PC-9 (cell line): Measurements from ENCODE around the gene SCARB1. TPM values are rescaled to one million over a fixed set of nuclear protein-coding genes. Genes with fewer than 3 reads are reported as not detected.

Experiments used
- BruUV-seq: library from RNA; stranded (reverse); fragments of 400-500 nt; replicated peaks from 2 replicates; lab custom pipeline; 2021; lab: Mats Ljungman, UMichigan
- CTCF ChIA-PET: fragments of 300-600 bp; sonication (Branson Sonifier 250); formaldehyde crosslinking; loops from one replicate; lab custom pipeline; 2022; ENCODE audit warnings: antibody characterized with exemption; lab: Charles Lee
- POLR2A ChIA-PET: fragments of 300-600 bp; sonication (Branson Sonifier 250); formaldehyde crosslinking; loops from one replicate; lab custom pipeline; 2022; ENCODE audit warnings: antibody characterized with exemption; ENCODE audit not compliant: unreplicated experiment; lab: Charles Lee
- DNase-seq, 2 experiments: peaks; one replicate each; pipeline versions ENCODE4 v3.0.0 to v3.0.0-alpha.2; 2015 to 2022; ENCODE audit warnings: mixed read lengths in 1 of 2
- H2AFZ ChIP-seq: fragments of 200-600 bp; sonication (generic); 2 replicates; pipeline ENCODE4 v1.8.1; 2017; ENCODE audit warnings: antibody characterized with exemption
- H3F3A ChIP-seq: fragments of 200-600 bp; sonication (generic); 2 replicates; pipeline ENCODE4 v1.8.1; 2017; ENCODE audit warnings: antibody characterized with exemption, mild to moderate bottlenecking, low read depth; ENCODE audit not compliant: insufficient read depth
- H3K27ac ChIP-seq: fragments of 200-600 bp; sonication (generic); 2 replicates; pipeline ENCODE4 v1.6.1; 2016; ENCODE audit warnings: mixed run types
- H3K27me3 ChIP-seq: fragments of 200-600 bp; sonication (generic); 2 replicates; pipeline ENCODE4 v1.6.1; 2016; ENCODE audit warnings: low read depth, mixed run types; ENCODE audit not compliant: insufficient read depth
- H3K36me3 ChIP-seq: fragments of 200-600 bp; sonication (generic); 2 replicates; pipeline ENCODE4 v1.6.1; 2016; ENCODE audit warnings: low read depth, mixed run types
- H3K4me1 ChIP-seq: fragments of 200-600 bp; sonication (generic); replicated peaks from 2 replicates; pipeline ENCODE4 v1.6.1; 2016; ENCODE audit warnings: mixed run types; ENCODE audit not compliant: insufficient read depth
- H3K4me2 ChIP-seq: fragments of 200-600 bp; sonication (generic); 2 replicates; pipeline ENCODE4 v1.6.1; 2017; ENCODE audit warnings: mixed run types
- H3K4me3 ChIP-seq: fragments of 200-600 bp; sonication (generic); 2 replicates; pipeline ENCODE4 v1.6.1; 2016; ENCODE audit warnings: mixed run types
- H3K79me2 ChIP-seq: fragments of 200-600 bp; sonication (generic); 2 replicates; pipeline ENCODE4 v1.6.1; 2017; ENCODE audit warnings: low read depth, mixed run types
- H3K9me2 ChIP-seq: fragments of 200-600 bp; sonication (generic); 2 replicates; pipeline ENCODE4 v1.8.1; 2017; ENCODE audit warnings: mild to moderate bottlenecking; ENCODE audit not compliant: insufficient read depth
- H3K9me3 ChIP-seq: fragments of 200-600 bp; sonication (generic); 2 replicates; pipeline ENCODE4 v1.8.1; 2016; ENCODE audit warnings: low read depth; ENCODE audit not compliant: insufficient read depth
- H4K20me1 ChIP-seq: fragments of 200-600 bp; sonication (generic); 2 replicates; pipeline ENCODE4 v1.8.1; 2017; ENCODE audit not compliant: insufficient read depth
- CTCF ChIP-seq: fragments of 200-600 bp; sonication (generic); conservative IDR thresholded peaks from 2 replicates; pipeline ENCODE4 v1.6.1; 2017; ENCODE audit warnings: mixed run types, antibody characterized with exemption, mild to moderate bottlenecking, moderate library complexity
- EZH2 ChIP-seq: fragments of 200-600 bp; sonication (generic); IDR thresholded peaks from 2 replicates; pipeline ENCODE4 v1.8.0; 2017; ENCODE audit warnings: antibody characterized with exemption, low read depth
- intact Hi-C: fragments of 100-400 bp; cut with micrococcal nuclease; formaldehyde crosslinking; loops from one replicate; pipeline ENCODE4 v1.10.0; 2022; ENCODE audit not compliant: unreplicated experiment
- total RNA-seq: library from RNA; stranded (reverse); gene quantifications from 2 replicates; pipeline ENCODE4 v1.2.3, GENCODE V29; 2021

The SCARB1 gene
- total RNA-seq, 1 experiment from 2014 or later: 49.6 TPM

GRCh38 chr12:124872068-124872719 is 8.5 kb upstream of the SCARB1 start:
- Histone ChIP-seq H3K9me2 (no peaks in the 10 kb centered on the region), H3K36me3 (no peaks in the 10 kb centered on the region), H3K79me2 (no peaks in the 10 kb centered on the region), H3K27me3 (no peaks in the 10 kb centered on the region), H3K4me3 (no peak overlapping the region), H3F3A (0 out of 2 replicates have a peak, but pooled peaks cover 4% of the 10 kb centered on the region), H2AFZ (no peak overlapping the region), H3K4me1 (peaks cover 5% of the 10 kb centered on the region), H4K20me1 (no peaks in the 10 kb centered on the region), H3K9me3 (no peaks in the 10 kb centered on the region), H3K4me2 (no peak overlapping the region), H3K27ac (no peak overlapping the region)
- DNase-seq: no peak
- intact Hi-C loops: no loop called here
- ChIA-PET CTCF (no interaction called here), POLR2A (no interaction called here)
- TF ChIP-seq EZH2 (no peak), CTCF (no peak)
- no TSS peak for BruUV-seq

GRCh38 chr12:124871297-124871696 is 7.6 kb upstream of the SCARB1 start:
- Histone ChIP-seq H3K9me2 (no peaks in the 10 kb centered on the region), H3K4me1 (peaks cover 10% of the 10 kb centered on the region), H4K20me1 (no peaks in the 10 kb centered on the region), H3K27me3 (no peaks in the 10 kb centered on the region), H2AFZ (no peak overlapping the region), H3K79me2 (no peaks in the 10 kb centered on the region), H3K36me3 (no peaks in the 10 kb centered on the region), H3F3A (0 out of 2 replicates have a peak, but pooled peaks cover 4% of the 10 kb centered on the region), H3K9me3 (no peaks in the 10 kb centered on the region), H3K4me3 (no peak overlapping the region), H3K4me2 (no peak overlapping the region), H3K27ac (no peak overlapping the region)
- TF ChIP-seq CTCF (no peak), EZH2 (no peak)
- ChIA-PET CTCF (no interaction called here), POLR2A (no interaction called here)
- intact Hi-C loops: no loop called here
- DNase-seq: no peak
- no TSS peak for BruUV-seq

DNA sequence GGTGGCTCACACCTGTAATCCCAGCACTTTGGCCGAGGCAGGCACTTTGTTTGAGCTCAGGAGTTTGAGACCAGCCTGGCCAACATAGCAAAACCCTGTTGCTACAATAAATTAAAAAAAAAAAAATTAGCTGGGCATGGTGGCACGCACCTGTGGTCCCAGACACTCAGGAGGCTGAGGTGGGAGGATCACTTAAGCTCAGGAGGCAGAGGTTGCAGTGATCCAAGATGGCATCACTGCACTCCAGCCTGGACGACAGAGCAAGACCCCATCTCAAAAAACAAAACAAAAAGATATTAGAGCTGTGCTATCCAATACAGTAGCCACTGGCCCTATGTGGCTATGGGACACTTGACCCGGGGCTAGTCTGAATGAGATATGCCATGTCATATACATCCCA is 6.9 kb upstream of the SCARB1 start:
- TF ChIP-seq CTCF (no peak), EZH2 (no peak)
- Histone ChIP-seq H3K9me2 (no peaks in the 10 kb centered on the region), H3K79me2 (no peaks in the 10 kb centered on the region), H3F3A (0 out of 2 replicates have a peak, but pooled peaks cover under 1% of the 10 kb centered on the region), H4K20me1 (no peaks in the 10 kb centered on the region), H3K4me3 (no peak overlapping the region), H3K27me3 (no peaks in the 10 kb centered on the region), H3K27ac (no peak overlapping the region), H3K9me3 (no peaks in the 10 kb centered on the region), H3K36me3 (no peaks in the 10 kb centered on the region), H3K4me2 (no peak overlapping the region), H3K4me1 (peaks cover 10% of the 10 kb centered on the region), H2AFZ (no peak overlapping the region)
- ChIA-PET POLR2A (interaction anchor here (0.6 kb wide), 1 partner anchor 70 kb away, joined by 15 read pairs; no protein-coding TSS in a partner anchor), CTCF (interaction anchor here (0.6 kb wide), 1 partner anchor 161 kb away, joined by 4 read pairs; no protein-coding TSS in a partner anchor)
- DNase-seq: no peak
- no TSS peak for BruUV-seq
- intact Hi-C loops: no loop called here
